Keratinocyte (primary cell): Measurements from ENCODE around the gene GINM1. TPM values are rescaled to one million over a fixed set of nuclear protein-coding genes. Genes with fewer than 3 reads are reported as not detected.

Experiments used
- DNase-seq: peaks from one replicate; pipeline ENCODE4 v3.0.0-alpha.2; 2011; ENCODE audit warnings: low read depth, missing footprints, low spot score
- FAIRE-seq: peaks from 2 replicates; lab custom pipeline; 2011; peaks lifted over from hg19 to GRCh38; lab: Jason Lieb, UNC
- H2AFZ ChIP-seq: 2 replicates; pipeline ENCODE4 v1.6.0; 2012; ENCODE audit warnings: low read length, control low read depth, inconsistent platforms; ENCODE audit not compliant: control insufficient read depth
- H3K27ac ChIP-seq: 2 replicates; pipeline ENCODE4 v1.5.1; 2011; ENCODE audit warnings: low read length; ENCODE audit not compliant: control insufficient read depth, insufficient read depth
- H3K27me3 ChIP-seq: 3 replicates; pipeline ENCODE4 v1.6.0; 2011; ENCODE audit warnings: low read length; ENCODE audit not compliant: control insufficient read depth, insufficient read depth; ENCODE audit errors: extremely low read depth
- H3K36me3 ChIP-seq, 2 experiments: 2 replicates in 1 of 2; 3 replicates in 1 of 2; pipeline ENCODE4 v1.5.1; 2011; ENCODE audit warnings: low read length in 2 of 2, mild to moderate bottlenecking in 1 of 2; ENCODE audit not compliant: control insufficient read depth in 2 of 2, insufficient read depth in 2 of 2; ENCODE audit errors: extremely low read depth in 1 of 2
- H3K4me1 ChIP-seq: 3 replicates; pipeline ENCODE4 v1.5.1; 2011; ENCODE audit warnings: low read length; ENCODE audit not compliant: control insufficient read depth, insufficient read depth; ENCODE audit errors: extremely low read depth
- H3K4me2 ChIP-seq: 3 replicates; pipeline ENCODE4 v1.6.0; 2011; ENCODE audit warnings: low read depth, low read length; ENCODE audit not compliant: control insufficient read depth, insufficient read depth; ENCODE audit errors: extremely low read depth
- H3K4me3 ChIP-seq, 3 experiments: fragments of 200-600 bp in 1 of 3; sonication (generic) in 1 of 3; 2 replicates in 2 of 3; 3 replicates in 1 of 3; pipeline ENCODE4 v1.5.1; 2011 to 2016; ENCODE audit warnings: low read length in 3 of 3, mild to moderate bottlenecking in 3 of 3, control low read depth in 2 of 3, inconsistent platforms in 1 of 3, low read depth in 1 of 3, mixed read lengths in 1 of 3, mixed run types in 1 of 3, moderate library complexity in 1 of 3; ENCODE audit not compliant: control insufficient read depth in 2 of 3, insufficient read depth in 2 of 3; ENCODE audit errors: extremely low read depth in 1 of 3
- H3K79me2 ChIP-seq: 2 replicates; pipeline ENCODE4 v1.6.0; 2012; ENCODE audit warnings: low read length; ENCODE audit not compliant: control insufficient read depth, insufficient read depth
- H3K9ac ChIP-seq: 3 replicates; pipeline ENCODE4 v1.6.0; 2011; ENCODE audit warnings: low read length; ENCODE audit not compliant: control insufficient read depth, insufficient read depth; ENCODE audit errors: extremely low read depth
- H3K9me1 ChIP-seq: 3 replicates; pipeline ENCODE4 v1.6.0; 2011; ENCODE audit warnings: low read length; ENCODE audit not compliant: control insufficient read depth, insufficient read depth; ENCODE audit errors: extremely low read depth
- H3K9me3 ChIP-seq: 2 replicates; pipeline ENCODE4 v1.5.1; 2012; ENCODE audit warnings: low read depth, low read length; ENCODE audit not compliant: control insufficient read depth
- H4K20me1 ChIP-seq: 3 replicates; pipeline ENCODE4 v1.6.0; 2011; ENCODE audit warnings: low read length; ENCODE audit not compliant: control insufficient read depth, insufficient read depth; ENCODE audit errors: extremely low read depth
- CTCF ChIP-seq, 3 experiments: IDR thresholded peaks in 1 of 3; conservative IDR thresholded peaks in 1 of 3; optimal IDR thresholded peaks in 1 of 3; 2 replicates in 2 of 3; 3 replicates in 1 of 3; pipeline versions ENCODE3 to v1.5.1; 2011; ENCODE audit warnings: low read length in 3 of 3, mild to moderate bottlenecking in 3 of 3, moderate library complexity in 2 of 3, control low read depth in 1 of 3, inconsistent platforms in 1 of 3; ENCODE audit not compliant: insufficient read depth in 2 of 3; ENCODE audit errors: extremely low read depth in 1 of 3
- EZH2 ChIP-seq: IDR thresholded peaks from one replicate; pipeline ENCODE4 v1.6.1; 2012; ENCODE audit warnings: inconsistent platforms, mild to moderate bottlenecking, low read length, moderate library complexity
- dilution Hi-C: fragments of 300-500 bp; cut with MboI; formaldehyde crosslinking; loops from one replicate; pipeline ENCODE4 v1.7.0; 2020; ENCODE audit warnings: low sequenced_read_pairs; ENCODE audit not compliant: extremely low pct_ligation_motif_present
- polyA plus RNA-seq, 5 experiments: library from polyadenylated mRNA; depleted of rRNA in 3 of 5; stranded (reverse) in 3 of 5; stranded (forward) in 1 of 5; unstranded in 1 of 5; fragments of >200 nt; gene quantifications; 1 replicate in 1 of 5; 2 replicates in 3 of 5; 3 replicates in 1 of 5; pipeline versions ENCODE4 v1.2.1 to v1.2.3, GENCODE V29; 2011 to 2012; ENCODE audit warnings: missing spikeins in 2 of 5, low read depth in 1 of 5, low replicate concordance in 1 of 5

Gene GINM1
- polyA plus RNA-seq, 1 donor (not counting 4 experiments of a cell fraction or from before 2014, with no cell fraction given), result 29.7 TPM

GRCh38 chr6:149566410-149567193 is 427 bp downstream of the GINM1 start:
- dilution Hi-C loops, result no loop called here
- Histone ChIP-seq H3K4me2 (peak overlapping the region; percentile 97), H3K79me2 (peaks cover 39% of the 10 kb centered on the region), H3K27me3 (no peaks in the 10 kb centered on the region), H2AFZ (peak overlapping the region; percentile 90), H3K9ac (peak overlapping the region; percentile 92), H3K4me1 (peaks cover 26% of the 10 kb centered on the region), H3K36me3 (no peaks in the 10 kb centered on the region), H3K4me3 (peak overlapping the region; percentile 65 to 93 (median 85)), H4K20me1 (no peaks in the 10 kb centered on the region), H3K9me3 (no peaks in the 10 kb centered on the region), H3K27ac (peak overlapping the region; percentile 82), H3K9me1 (no peaks in the 10 kb centered on the region)
- no peak for FAIRE-seq
- DNase-seq, result no peak
- TF ChIP-seq EZH2, result no peak
- no peak for TF ChIP-seq CTCF (optimal IDR thresholded peaks at IDR 0.05 in 1 of 3, IDR thresholded peaks at IDR 0.05 in 1 of 3, conservative IDR thresholded peaks at IDR 0.05 in 1 of 3; ENCODE audit: extremely low read depth in 1 of 3, insufficient read depth in 2 of 3, low read length in 3 of 3)

- H3K9me3 ChIP-seq, result no peaks in the 10 kb centered on the region
- H3K4me3 ChIP-seq, result peak overlapping the region; percentile 65 to 93 (median 85)
- H3K79me2 ChIP-seq, result peaks cover 41% of the 10 kb centered on the region
- TF ChIP-seq EZH2, result no peak
- TF ChIP-seq CTCF (optimal IDR thresholded peaks at IDR 0.05 in 1 of 3, IDR thresholded peaks at IDR 0.05 in 1 of 3, conservative IDR thresholded peaks at IDR 0.05 in 1 of 3; ENCODE audit: extremely low read depth in 1 of 3, insufficient read depth in 2 of 3, low read length in 3 of 3), result no peak
- peak overlapping the region; percentile 12 for H2AFZ ChIP-seq
- dilution Hi-C loops, result no loop called here
- FAIRE-seq (no peak), DNase-seq (no peak)
- H3K27me3 ChIP-seq, result no peaks in the 10 kb centered on the region
- no peaks in the 10 kb centered on the region for H3K9me1 ChIP-seq
- peak overlapping the region; percentile 92 for H3K9ac ChIP-seq
- no peaks in the 10 kb centered on the region for H3K36me3 ChIP-seq
- no peaks in the 10 kb centered on the region for H4K20me1 ChIP-seq
- peak overlapping the region; percentile 82 for H3K27ac ChIP-seq
- H3K4me2 ChIP-seq, result peak overlapping the region; percentile 97
- peaks cover 26% of the 10 kb centered on the region for H3K4me1 ChIP-seq
These were observed 1.0 kb downstream of the GINM1 start for GRCh38 chr6:149567194-149567586.
